PC-3 (cell line): ENCODE measurements around the gene PSMF1. TPM values are rescaled to one million over a fixed set of nuclear protein-coding genes. Genes with fewer than 3 reads are reported as not detected.

Source experiments
- ATAC-seq: fragments of 200-7000 bp; cut with Tn5 transposase; 2 replicates; pipeline ENCODE4 v1.9.1; 2020; ENCODE audit warnings: mild to moderate bottlenecking, moderate library complexity
- BruUV-seq: library from RNA; stranded (reverse); fragments of 400-500 nt; replicated peaks from 2 replicates; lab custom pipeline; 2021; lab: Mats Ljungman, UMichigan
- CTCF ChIA-PET: fragments of 300-600 bp; sonication (Branson Sonifier 250); formaldehyde crosslinking; loops from one replicate; lab custom pipeline; 2022; ENCODE audit warnings: antibody characterized with exemption; lab: Charles Lee
- POLR2A ChIA-PET: fragments of 300-600 bp; sonication (Branson Sonifier 250); formaldehyde crosslinking; loops from one replicate; lab custom pipeline; 2022; ENCODE audit warnings: antibody characterized with exemption; ENCODE audit not compliant: unreplicated experiment; lab: Charles Lee
- DNase-seq: peaks from one replicate; pipeline ENCODE4 v3.0.0-alpha.2; 2015
- H2AFZ ChIP-seq: fragments of 300-600 bp; sonication (generic); 2 replicates; pipeline ENCODE4 v1.6.0; 2016; ENCODE audit warnings: antibody characterized with exemption, low read length
- H3F3A ChIP-seq: fragments of 300-600 bp; sonication (generic); one replicate; pipeline ENCODE4 v1.6.0; 2017; ENCODE audit warnings: antibody characterized with exemption, low read length, control low read depth, mild to moderate bottlenecking; ENCODE audit not compliant: unreplicated experiment
- H3K27ac ChIP-seq: fragments of 300-600 bp; sonication (generic); 2 replicates; pipeline ENCODE4 v1.5.1; 2016; ENCODE audit warnings: mild to moderate bottlenecking, low read length
- H3K27me3 ChIP-seq: fragments of 300-600 bp; sonication (generic); 2 replicates; pipeline ENCODE4 v1.6.1; 2016; ENCODE audit warnings: low read length, mixed read lengths
- H3K36me3 ChIP-seq: fragments of 300-600 bp; sonication (generic); 2 replicates; pipeline ENCODE4 v1.6.1; 2016; ENCODE audit warnings: low read depth, mixed run types, low read length, mixed read lengths
- H3K4me1 ChIP-seq: fragments of 300-600 bp; sonication (generic); 2 replicates; pipeline ENCODE4 v1.5.1; 2016; ENCODE audit warnings: low read length; ENCODE audit not compliant: insufficient read depth
- H3K4me2 ChIP-seq: fragments of 300-600 bp; sonication (generic); 2 replicates; pipeline ENCODE4 v1.6.0; 2016; ENCODE audit warnings: low read length
- H3K4me3 ChIP-seq: fragments of 300-600 bp; sonication (generic); 2 replicates; pipeline ENCODE4 v1.5.1; 2016; ENCODE audit warnings: mild to moderate bottlenecking, low read length, mixed read lengths
- H3K79me2 ChIP-seq: fragments of 300-600 bp; sonication (generic); 2 replicates; pipeline ENCODE4 v1.6.1; 2017; ENCODE audit warnings: low read length, mixed read lengths
- H3K9ac ChIP-seq: fragments of 300-600 bp; sonication (generic); 2 replicates; pipeline ENCODE4 v1.6.0; 2016; ENCODE audit warnings: mild to moderate bottlenecking, low read length
- H3K9me2 ChIP-seq: fragments of 300-600 bp; sonication (generic); replicated peaks from 2 replicates; pipeline ENCODE4 v1.6.1; 2016; ENCODE audit warnings: mixed run types, low read length, mixed read lengths
- H3K9me3 ChIP-seq: fragments of 300-600 bp; sonication (generic); 2 replicates; pipeline ENCODE4 v1.6.1; 2016; ENCODE audit warnings: low read length, mixed read lengths
- H4K20me1 ChIP-seq: fragments of 300-600 bp; sonication (generic); 2 replicates; pipeline ENCODE4 v1.6.1; 2016; ENCODE audit warnings: low read length, mixed read lengths
- EZH2 ChIP-seq: fragments of 300-600 bp; sonication (generic); IDR thresholded peaks from one replicate; pipeline ENCODE4 v1.6.1; 2017; ENCODE audit warnings: antibody characterized with exemption, mild to moderate bottlenecking, low read length; ENCODE audit not compliant: unreplicated experiment
- EZH2phosphoT487 ChIP-seq: fragments of 300-600 bp; sonication (generic); IDR thresholded peaks from 2 replicates; pipeline ENCODE4 v1.6.1; 2018; ENCODE audit warnings: mild to moderate bottlenecking, antibody characterized with exemption, low read length, borderline replicate concordance
- intact Hi-C: fragments of 100-400 bp; cut with micrococcal nuclease; formaldehyde crosslinking; loops from 2 replicates; pipeline ENCODE4 v1.9.0; 2023
- total RNA-seq: library from RNA; depleted of rRNA; stranded (reverse); fragments of >200 nt; gene quantifications from 2 replicates; pipeline ENCODE4 v1.2.3, GENCODE V29; 2014
- TF ChIP-seq, protein P1 (sequence below): fragments of 300-600 bp; sonication (generic); conservative IDR thresholded peaks from 2 replicates; pipeline ENCODE4 v1.5.1; 2017; ENCODE audit warnings: antibody characterized with exemption, low read depth, mild to moderate bottlenecking, low read length

PSMF1 gene
- total RNA-seq, 1 experiment from 2014 or later = 60.8 TPM

DNA sequence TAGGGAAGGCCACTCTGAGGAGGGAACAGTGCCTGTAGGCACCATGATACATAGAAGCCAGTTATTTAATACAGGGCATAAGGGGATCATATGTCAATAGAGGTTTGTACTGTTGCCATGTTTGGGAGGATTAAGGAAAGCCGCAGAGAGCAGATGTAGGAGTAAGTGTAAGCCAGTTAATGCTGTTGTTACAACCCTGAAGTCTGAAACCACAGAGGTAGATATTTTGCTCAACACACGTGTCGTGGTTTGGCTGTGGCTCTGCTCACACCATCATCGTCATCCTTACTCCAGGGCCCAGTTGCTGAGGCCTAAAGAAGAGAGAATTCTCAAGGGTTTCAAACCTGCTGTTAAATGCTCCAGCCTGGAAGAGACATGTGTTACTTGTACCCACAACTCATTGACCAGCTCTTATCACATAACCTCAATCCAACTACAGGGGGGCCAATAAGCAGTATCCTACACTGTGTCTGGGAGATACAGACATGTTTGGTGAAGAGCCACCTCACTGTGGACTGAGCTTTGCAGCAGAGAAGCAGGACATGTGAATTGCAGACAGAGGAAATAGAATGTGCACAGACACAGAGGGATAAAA is 31.0 kb upstream of the PSMF1 start:
- Histone ChIP-seq H2AFZ (no peak overlapping the region), H3K4me3 (no peak overlapping the region), H4K20me1 (no peaks in the 10 kb centered on the region), H3K4me2 (no peak overlapping the region), H3K27me3 (no peaks in the 10 kb centered on the region), H3K79me2 (no peaks in the 10 kb centered on the region), H3K27ac (no peak overlapping the region), H3K36me3 (no peaks in the 10 kb centered on the region), H3K9me3 (0 out of 2 replicates have a peak, but pooled peaks cover 3% of the 10 kb centered on the region), H3F3A (no peaks in the 10 kb centered on the region), H3K4me1 (no peaks in the 10 kb centered on the region), H3K9me2 (no peaks in the 10 kb centered on the region), H3K9ac (no peak overlapping the region)
- DNase-seq (no peak), ATAC-seq (no peak)
- no peak for TF ChIP-seq EZH2phosphoT487
- TF ChIP-seq EZH2 = no peak
- TF ChIP-seq, protein P1, sequence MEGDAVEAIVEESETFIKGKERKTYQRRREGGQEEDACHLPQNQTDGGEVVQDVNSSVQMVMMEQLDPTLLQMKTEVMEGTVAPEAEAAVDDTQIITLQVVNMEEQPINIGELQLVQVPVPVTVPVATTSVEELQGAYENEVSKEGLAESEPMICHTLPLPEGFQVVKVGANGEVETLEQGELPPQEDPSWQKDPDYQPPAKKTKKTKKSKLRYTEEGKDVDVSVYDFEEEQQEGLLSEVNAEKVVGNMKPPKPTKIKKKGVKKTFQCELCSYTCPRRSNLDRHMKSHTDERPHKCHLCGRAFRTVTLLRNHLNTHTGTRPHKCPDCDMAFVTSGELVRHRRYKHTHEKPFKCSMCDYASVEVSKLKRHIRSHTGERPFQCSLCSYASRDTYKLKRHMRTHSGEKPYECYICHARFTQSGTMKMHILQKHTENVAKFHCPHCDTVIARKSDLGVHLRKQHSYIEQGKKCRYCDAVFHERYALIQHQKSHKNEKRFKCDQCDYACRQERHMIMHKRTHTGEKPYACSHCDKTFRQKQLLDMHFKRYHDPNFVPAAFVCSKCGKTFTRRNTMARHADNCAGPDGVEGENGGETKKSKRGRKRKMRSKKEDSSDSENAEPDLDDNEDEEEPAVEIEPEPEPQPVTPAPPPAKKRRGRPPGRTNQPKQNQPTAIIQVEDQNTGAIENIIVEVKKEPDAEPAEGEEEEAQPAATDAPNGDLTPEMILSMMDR = no peak
- intact Hi-C loops = no loop called here
- ChIA-PET CTCF (interaction anchor here (0.8 kb wide), 1 partner anchor 21 kb away, joined by 3 read pairs; no protein-coding TSS in a partner anchor), POLR2A (no interaction called here)
- BruUV-seq = no TSS peak

DNA sequence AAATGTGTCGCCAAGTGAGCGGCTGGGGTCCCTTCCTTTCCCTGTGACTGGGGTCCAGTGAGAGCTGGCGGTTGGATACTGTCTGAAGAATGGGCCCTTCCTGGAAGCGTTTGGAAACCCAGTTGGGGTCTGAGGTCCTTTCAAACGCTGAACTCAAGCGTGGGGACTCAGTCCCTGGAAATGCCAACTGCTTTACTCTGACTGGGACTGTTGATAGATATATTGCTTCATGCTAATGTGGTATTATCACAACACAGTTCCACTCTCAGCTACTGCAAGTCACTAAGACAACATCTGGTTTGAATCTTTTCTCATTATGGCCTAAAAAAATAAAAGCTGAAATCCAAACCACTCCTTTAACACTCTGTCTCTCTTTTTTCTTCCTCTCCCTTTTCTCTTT is 23.7 kb upstream of the PSMF1 start:
- intact Hi-C loops = no loop called here
- no peaks in the 10 kb centered on the region for H3F3A ChIP-seq
- H2AFZ ChIP-seq = no peak overlapping the region
- no peaks in the 10 kb centered on the region for H4K20me1 ChIP-seq
- POLR2A ChIA-PET = no interaction called here
- BruUV-seq = no TSS peak
- no peak overlapping the region for H3K27ac ChIP-seq
- no peaks in the 10 kb centered on the region for H3K9me2 ChIP-seq
- no peaks in the 10 kb centered on the region for H3K4me1 ChIP-seq
- no peaks in the 10 kb centered on the region for H3K79me2 ChIP-seq
- CTCF ChIA-PET = no interaction called here
- no peak for ATAC-seq
- no peak for DNase-seq
- no peak overlapping the region for H3K4me3 ChIP-seq
- TF ChIP-seq, protein P1 = no peak
- no peak for TF ChIP-seq EZH2phosphoT487
- H3K36me3 ChIP-seq = no peaks in the 10 kb centered on the region
- H3K9ac ChIP-seq = no peak overlapping the region
- H3K4me2 ChIP-seq = no peak overlapping the region
- H3K9me3 ChIP-seq = 0 out of 2 replicates have a peak, but pooled peaks cover 3% of the 10 kb centered on the region
- no peaks in the 10 kb centered on the region for H3K27me3 ChIP-seq

DNA sequence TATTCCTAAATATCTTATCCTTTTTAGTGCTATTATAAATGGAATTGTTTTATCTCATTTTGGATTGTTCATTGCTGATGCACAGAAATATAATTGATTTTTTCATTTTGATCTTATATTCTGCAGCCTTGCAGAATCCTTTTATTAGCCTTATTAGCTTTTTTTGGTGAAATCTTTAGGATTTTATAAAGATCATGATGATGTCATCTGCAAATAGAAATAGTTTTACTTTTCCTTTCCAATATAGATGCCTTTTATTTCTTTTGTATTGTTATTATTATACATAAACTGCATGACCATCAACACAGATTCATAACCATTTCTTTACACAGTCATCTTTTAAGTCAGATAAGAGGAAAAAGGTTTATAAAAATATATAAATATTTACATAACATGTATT is 16.9 kb upstream of the PSMF1 start:
- intact Hi-C loops = no loop called here
- ATAC-seq (no peak), DNase-seq (no peak)
- H3K9me2 ChIP-seq = no peaks in the 10 kb centered on the region
- no peaks in the 10 kb centered on the region for H3K4me1 ChIP-seq
- no peaks in the 10 kb centered on the region for H3K79me2 ChIP-seq
- H3K4me2 ChIP-seq = no peak overlapping the region
- BruUV-seq = no TSS peak
- POLR2A ChIA-PET = no interaction called here
- no peaks in the 10 kb centered on the region for H3K27me3 ChIP-seq
- no peak overlapping the region for H2AFZ ChIP-seq
- H3F3A ChIP-seq = no peaks in the 10 kb centered on the region
- CTCF ChIA-PET = no interaction called here
- H3K4me3 ChIP-seq = no peak overlapping the region
- no peak overlapping the region for H3K27ac ChIP-seq
- H3K9me3 ChIP-seq = 0 out of 2 replicates have a peak, but pooled peaks cover 3% of the 10 kb centered on the region
- H4K20me1 ChIP-seq = no peaks in the 10 kb centered on the region
- no peak overlapping the region for H3K9ac ChIP-seq
- TF ChIP-seq EZH2phosphoT487 (no peak), EZH2 (no peak)
- TF ChIP-seq, protein P1 = no peak
- no peaks in the 10 kb centered on the region for H3K36me3 ChIP-seq
